Measurements from ENCODE around the gene GCDH.

GCDH gene

DNA sequence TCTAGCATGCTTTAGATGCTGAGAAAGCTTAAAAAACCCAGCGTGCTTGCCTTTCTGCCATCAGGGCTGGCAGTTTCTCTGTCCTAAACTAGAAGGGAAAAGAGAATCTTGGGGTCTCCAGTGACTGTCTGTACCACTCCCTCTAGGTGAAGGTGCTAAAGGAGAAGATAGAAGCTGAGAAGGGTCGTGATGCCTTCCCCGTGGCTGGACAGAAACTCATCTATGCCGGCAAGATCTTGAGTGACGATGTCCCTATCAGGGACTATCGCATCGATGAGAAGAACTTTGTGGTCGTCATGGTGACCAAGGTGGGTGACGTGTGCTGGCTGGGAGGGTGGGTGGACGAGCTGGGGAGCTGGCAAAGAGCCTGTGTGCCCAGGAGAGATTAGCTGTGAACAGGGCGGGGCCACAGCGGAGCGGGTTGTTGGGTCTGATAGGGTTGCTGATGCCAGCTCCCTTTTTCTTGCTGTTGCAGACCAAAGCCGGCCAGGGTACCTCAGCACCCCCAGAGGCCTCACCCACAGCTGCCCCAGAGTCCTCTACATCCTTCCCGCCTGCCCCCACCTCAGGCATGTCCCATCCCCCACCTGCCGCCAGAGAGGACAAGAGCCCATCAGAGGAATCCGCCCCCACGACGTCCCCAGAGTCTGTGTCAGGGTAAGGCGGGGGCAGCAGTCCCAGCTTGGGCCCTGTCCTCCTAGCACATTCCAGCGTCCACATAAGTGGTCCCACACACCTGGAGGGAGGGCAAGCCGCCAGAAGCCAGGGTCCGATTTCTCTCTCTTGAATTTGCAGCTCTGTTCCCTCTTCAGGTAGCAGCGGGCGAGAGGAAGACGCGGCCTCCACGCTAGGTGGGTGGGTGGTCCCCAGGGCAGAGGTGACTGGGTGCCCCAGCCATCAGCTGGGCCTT lies 57.0 kb downstream of the GCDH start:
- Histone ChIP-seq H3K27me3 (ENCODE audit: control insufficient read depth in 5 of 5, insufficient read depth in 4 of 5, low read length in 5 of 5) (no peaks in the 10 kb centered on the region), H3K4me3 (ENCODE audit: low read depth in 1 of 5, low read length in 5 of 5) (no peak overlapping the region), H3K4me1 (ENCODE audit: control insufficient read depth in 5 of 5, insufficient read depth in 5 of 5, low read length in 5 of 5) (peaks cover 8 to 27% (median 24%) of the 10 kb centered on the region in 5 donors), H3K36me3 (ENCODE audit: control insufficient read depth in 5 of 5, insufficient read depth in 5 of 5, low read length in 5 of 5) (peaks cover 0 to 72% (median 64%) of the 10 kb centered on the region in 5 donors), H3K27ac (ENCODE audit: low read depth, low read length) (peak overlapping the region; percentile 85), H3K9me3 (ENCODE audit: control insufficient read depth in 5 of 5, low read length in 5 of 5) (no peaks in the 10 kb centered on the region), H3K9ac (ENCODE audit: low read length in 5 of 5) (peak overlapping the region in 1 of 5 donors; percentile 43)

DNA sequence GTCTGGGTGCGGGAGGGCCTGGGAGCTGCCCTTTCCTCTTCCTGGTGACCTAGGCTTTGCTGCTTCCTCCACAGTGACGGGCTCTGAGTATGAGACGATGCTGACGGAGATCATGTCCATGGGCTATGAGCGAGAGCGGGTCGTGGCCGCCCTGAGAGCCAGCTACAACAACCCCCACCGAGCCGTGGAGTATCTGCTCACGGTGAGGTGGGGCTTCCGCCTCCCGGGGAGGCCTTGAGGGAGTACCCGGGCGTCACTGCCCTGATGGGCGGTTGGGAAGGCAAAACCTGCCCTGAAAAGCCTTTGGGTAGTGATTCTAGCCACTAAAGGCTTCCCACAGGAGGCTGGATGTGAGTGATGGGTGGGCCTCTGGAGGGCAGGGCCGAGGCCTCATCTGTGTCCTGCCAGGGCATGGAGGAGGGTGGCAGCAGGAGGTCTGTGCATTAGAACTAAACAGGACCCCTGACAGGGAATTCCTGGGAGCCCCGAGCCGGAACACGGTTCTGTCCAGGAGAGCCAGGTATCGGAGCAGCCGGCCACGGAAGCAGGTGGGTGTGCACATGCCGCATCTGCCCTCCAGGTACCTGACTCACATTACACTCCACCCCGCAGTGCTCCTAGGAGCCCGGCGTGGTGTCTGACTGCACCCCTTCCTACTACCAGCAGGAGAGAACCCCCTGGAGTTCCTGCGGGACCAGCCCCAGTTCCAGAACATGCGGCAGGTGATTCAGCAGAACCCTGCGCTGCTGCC lies 57.8 kb downstream of the GCDH start:
- H3K27me3 ChIP-seq (ENCODE audit: control insufficient read depth in 5 of 5, insufficient read depth in 4 of 5, low read length in 5 of 5): no peaks in the 10 kb centered on the region
- peak overlapping the region; percentile 49 for H3K27ac ChIP-seq (ENCODE audit: low read depth, low read length)
- peaks cover 0 to 71% (median 64%) of the 10 kb centered on the region in 5 donors for H3K36me3 ChIP-seq (ENCODE audit: control insufficient read depth in 5 of 5, insufficient read depth in 5 of 5, low read length in 5 of 5)
- no peaks in the 10 kb centered on the region for H3K9me3 ChIP-seq (ENCODE audit: control insufficient read depth in 5 of 5, low read length in 5 of 5)
- peaks cover 8 to 27% (median 25%) of the 10 kb centered on the region in 5 donors for H3K4me1 ChIP-seq (ENCODE audit: control insufficient read depth in 5 of 5, insufficient read depth in 5 of 5, low read length in 5 of 5)
- no peak overlapping the region for H3K4me3 ChIP-seq (ENCODE audit: low read depth in 1 of 5, low read length in 5 of 5)
- peak overlapping the region in 1 of 5 donors; percentile 43 for H3K9ac ChIP-seq (ENCODE audit: low read length in 5 of 5)

All from subcutaneous abdominal adipose tissue (tissue), 5 donors.